GM19035 (cell line): ENCODE data around the gene PIH1D1.

Experiments used
- ATAC-seq: cut with Tn5 transposase; IDR thresholded peaks from one replicate; pipeline ENCODE4 v1.9.1; 2021; ENCODE audit not compliant: unreplicated experiment

Gene PIH1D1

DNA sequence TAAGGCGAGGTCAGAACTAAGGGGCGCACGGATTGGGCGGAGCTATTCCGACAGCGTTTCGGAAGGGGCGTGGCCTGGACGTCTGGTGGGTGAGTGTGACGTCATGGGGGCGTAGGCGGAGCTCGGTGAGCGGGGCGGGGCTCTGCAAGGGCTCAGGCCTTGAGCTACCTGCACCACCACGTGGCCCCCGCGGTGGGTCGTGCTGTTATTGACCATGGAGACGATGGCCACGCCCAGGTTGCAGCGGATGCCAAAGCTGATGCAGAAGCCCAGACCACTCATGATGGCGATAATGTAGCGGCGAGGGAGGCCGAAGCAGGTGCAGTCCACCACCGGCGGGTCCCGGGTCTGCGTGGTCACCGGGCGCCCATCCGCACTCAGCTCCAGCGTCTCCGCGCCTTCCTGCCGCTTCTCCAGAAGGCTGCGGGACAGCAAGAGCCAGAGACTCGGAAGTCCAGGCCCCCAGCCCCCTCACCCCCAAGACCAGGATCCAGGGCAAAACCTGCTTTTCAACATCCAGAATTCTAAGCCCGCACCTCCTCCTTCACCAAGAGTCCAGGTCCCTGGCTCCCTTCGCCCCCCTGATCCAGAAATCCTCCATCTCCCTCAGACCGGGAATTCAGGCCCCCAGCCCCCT lies 15.1 kb downstream of the PIH1D1 start:
- ATAC-seq, result no peak

DNA sequence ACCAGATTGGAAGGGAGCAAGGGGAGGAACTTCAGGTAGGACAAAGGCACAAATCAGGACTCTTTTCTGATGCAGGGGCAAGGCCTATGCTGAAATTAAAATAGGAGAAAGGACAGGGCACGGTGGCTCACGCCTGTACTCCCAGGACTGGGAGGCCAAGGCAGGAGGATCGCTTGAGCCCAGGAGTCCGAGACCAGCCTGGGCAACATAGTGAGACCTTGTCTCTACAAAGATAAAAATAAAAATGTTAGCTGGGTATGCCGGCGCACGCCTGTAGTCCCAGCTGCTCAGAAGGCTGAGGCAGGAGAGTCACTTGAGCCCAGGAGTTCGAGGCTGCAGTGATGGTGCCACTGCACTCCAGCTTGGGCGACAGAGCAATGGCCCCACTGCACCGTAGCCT lies 15.9 kb downstream of the PIH1D1 start:
- ATAC-seq, result no peak

GRCh38 chr19:49434907-49435583 lies 16.6 kb downstream of the PIH1D1 start:
- ATAC-seq, result no peak

DNA sequence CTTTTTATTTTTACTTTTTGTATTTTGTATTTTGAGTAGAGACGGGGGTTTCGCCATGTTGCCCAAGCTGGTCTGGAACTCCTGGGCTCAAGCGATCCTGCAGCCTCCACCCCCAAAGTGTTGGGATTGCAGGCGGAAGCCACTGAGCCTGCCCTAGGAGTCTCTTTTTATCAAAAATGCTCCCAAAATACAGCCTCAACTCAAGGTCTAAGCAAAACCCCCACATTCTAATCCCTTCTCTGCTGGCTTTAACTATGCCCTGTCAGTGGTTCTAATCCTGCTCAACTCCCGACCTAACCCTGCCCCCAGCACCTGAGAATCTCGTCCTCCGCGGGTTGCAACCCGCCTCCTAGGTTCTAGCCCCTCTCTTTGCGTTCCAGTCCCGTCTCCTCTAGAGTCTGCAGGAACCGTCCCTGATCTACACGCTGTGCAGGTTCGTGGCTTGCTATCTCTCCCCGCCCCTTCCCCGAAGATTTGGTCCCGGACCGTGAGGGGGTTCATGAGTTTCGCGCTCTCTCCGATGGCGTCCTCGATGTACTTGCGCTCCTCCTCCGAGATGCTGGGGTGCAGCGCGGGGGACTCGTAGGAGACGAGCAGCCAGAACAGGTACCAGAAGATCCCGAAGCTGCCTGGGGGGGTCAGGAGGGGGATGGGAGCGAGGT lies 18.2 kb downstream of the PIH1D1 start:
- no peak for ATAC-seq

DNA sequence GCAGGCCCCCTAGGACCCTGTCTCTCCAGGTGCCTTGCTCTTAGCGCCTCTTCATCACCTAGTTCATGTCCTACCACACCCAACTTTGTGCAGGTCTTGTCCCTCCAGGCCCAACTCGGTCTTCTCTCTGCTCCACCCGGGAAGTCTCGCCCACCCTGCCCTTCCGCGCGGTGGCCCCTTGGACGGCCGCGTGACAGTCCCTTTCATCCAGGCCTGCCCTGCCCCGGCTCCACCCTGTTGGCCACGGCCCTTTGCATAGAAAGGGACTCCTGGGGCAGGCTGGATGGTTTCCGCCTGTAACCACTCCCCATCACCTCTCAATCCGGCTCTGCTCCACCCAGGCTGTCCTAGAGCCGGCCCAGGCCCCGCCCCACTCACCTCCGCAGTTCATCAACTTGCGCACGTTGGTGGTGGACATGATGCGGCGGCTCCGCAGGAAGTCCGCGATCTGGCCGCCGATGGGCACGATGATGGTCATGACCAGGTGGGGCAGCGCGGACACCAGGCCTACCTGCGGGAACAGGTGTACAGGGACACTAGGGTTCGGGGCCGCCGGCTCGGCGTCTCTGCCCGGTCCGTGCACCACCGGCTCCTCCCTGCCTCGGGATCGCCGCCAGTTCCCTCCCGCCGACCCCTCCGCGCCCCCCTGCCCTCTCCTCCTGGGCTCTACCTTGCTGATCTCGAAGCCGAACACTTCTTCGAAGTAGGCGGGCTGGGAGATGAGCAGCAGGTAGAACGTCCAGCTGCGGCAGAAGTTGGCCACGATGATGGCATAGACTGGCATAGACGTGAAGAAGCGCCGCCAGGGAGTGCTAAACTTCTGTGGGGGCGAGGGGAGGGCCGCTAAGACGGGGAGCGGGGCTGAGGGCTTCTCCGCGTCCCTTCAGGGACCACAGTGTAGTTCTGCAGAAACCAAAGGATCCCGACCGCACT lies 19.2 kb downstream of the PIH1D1 start:
- ATAC-seq, result no peak

DNA sequence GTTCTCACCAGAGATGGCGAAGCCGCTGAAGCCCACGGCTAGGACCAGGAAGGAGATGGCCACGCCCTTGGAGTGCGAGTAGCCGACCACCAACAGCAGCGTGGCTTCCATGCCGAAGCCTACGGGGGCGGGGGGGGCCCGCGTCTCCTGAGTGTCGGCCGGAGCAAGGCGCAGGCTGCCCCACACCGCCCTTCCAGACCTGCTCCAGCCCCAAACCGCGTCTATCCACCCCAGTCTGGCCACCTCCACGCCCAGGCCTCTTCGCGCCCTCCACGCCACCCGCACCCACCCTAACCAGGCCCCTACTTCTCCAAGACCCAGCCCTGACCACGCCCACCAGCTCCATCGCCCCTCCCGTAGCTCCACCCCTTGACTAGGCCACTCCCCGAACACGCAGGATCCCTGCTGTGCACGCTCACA lies 20.3 kb downstream of the PIH1D1 start:
- no peak for ATAC-seq

DNA sequence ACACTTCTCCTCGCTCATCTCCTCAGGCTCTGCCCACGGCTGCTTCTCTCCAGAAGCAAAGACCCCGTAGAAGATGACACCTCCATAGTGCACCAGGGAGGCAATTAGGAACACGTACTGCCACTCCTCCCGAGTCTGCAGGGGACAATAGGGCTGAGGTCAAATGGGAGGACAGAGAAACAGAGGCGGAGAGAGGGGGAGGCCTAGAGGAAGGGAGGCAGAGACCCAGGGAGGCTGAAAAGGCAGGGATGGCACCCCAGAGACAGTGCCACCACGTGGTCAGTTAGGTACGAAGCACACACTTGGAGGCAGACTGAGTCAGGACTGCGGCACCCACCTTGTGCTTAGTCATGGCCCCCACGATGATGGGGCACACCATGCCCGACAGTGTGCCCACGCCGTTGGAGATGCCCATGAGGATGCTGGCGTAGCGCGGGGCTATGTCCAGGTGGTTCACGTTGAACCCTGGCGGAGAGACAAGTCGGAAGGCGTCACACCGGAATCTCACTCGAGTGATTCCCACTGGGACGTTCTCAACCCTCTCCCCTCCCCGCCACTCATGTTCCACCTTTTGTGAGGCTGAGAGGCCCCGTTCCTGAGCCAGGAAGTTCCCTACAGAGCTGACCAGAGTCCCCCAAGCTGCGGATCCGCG lies 20.8 kb downstream of the PIH1D1 start:
- no peak for ATAC-seq

- no peak for ATAC-seq
Observed at GRCh38 chr19:49430172-49430677, 21.4 kb downstream of the PIH1D1 start.

- no peak for ATAC-seq
Observed at GRCh38 chr19:49428547-49429451, 22.8 kb downstream of the PIH1D1 start.

DNA sequence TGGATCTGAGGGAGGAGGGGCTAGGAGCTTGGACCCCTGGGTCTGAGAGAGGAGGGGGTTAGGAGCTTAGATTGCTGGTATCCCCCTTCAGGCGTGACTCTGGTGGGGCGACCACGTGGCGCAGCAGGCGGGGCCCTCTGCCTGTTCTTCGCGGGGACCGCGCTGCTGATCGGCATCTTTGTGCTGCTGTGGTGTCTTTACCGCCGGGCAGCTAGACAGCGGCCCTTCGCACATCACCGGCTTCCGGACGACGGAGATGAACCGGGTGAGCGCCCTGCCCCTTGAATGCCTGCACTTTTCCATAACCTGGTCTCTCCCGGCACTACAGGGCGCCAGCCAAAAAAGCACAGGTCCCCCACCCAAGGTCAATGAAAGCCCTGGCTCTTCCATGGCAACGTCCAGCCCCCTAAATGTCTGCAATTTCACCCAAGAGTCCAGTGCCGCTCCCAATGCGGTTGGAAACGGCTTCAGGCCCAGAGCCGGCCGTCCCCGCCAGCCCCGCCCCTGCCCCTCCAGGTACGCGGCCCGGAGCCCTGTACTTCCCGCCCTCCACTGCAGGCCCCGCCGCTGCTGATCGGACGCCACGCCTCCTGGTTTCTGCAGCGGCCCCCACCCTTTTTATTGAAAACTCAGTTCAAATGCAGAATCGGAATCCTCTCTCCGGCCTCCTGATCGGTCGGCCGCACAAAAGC lies 23.6 kb downstream of the PIH1D1 start:
- ATAC-seq, result no peak

DNA sequence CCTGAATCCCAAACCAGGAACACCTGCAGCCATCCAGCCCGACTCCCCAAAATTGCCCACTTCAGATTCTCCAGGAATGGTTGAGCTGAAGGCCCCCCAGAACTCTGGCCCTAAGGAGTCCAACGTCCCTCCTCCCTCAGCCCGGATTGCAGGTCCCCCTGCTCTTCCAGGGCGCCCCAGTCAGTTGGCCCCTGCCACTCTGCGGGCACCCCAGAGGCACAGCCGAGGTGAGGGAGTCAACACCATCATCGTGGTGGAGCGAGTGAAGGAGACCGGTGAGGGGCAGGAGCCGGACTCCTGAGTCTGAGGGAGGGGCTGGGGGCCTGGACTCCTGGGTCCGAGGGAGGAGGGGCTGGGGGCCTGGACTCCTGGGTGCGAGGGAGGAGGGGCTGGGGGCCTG lies 24.3 kb downstream of the PIH1D1 start:
- no peak for ATAC-seq

DNA sequence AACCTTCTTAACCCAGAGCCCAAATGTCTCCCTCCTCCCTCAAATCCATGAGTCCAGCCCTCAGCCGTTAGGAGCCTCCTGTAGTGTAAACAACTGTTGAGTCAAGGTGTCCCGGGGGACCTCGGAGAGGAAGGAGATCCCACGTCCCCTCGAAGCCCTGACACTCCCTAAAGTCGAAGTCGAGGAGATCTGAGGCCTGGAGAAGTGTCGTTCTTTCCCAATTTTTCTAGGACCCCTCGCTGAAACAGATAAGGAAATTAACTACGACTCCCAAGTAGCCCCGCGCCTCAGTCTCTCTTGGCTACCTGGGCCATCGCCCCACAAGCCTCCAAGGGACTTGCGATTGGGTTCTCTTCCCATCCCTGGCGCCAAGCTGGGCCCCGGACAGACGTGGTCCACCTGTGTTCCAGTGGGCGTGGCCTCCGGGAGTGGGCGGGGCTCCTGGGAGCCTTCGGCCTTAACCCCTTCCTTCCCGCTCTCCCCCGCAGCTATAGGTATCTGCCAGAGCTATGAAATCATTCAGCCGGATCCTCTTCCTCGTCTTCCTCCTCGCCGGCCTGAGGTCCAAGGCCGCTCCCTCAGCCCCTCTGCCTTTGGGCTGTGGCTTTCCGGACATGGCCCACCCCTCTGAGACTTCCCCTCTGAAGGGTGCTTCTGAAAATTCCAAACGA lies 25.6 kb downstream of the PIH1D1 start:
- no peak for ATAC-seq

- no peak for ATAC-seq
Observed at GRCh38 chr19:49425178-49425577, 26.4 kb downstream of the PIH1D1 start, which contains the start of gene GFY. TSS of gene GFY (plus strand) at chr19:49425388. CDS start at chr19:49426431, 1,043 bp downstream.

DNA sequence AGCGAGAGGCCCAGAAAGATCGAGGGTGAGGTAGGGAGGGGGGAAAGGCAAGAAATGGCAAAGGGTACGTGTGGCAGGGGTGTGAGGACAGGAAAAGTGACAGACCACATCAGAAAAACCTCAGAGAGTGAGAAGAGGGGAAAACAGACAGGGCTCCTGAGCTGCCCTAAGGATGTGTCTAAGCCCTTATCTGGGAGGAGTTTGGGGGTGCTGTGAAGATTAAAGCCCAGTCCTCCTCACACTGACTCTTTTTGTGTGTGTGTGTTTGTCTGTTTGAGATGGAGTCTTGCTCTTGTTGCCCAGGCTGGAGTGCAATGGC lies 27.7 kb downstream of the PIH1D1 start:
- ATAC-seq, result no peak

- no peak for ATAC-seq
Observed at GRCh38 chr19:49423071-49423984, 28.3 kb downstream of the PIH1D1 start, which contains the start of gene PTH2. TSS of gene PTH2 (minus strand) at chr19:49423441. CDS start at chr19:49423339, 102 bp downstream.

GRCh38 chr19:49422407-49423070 lies 29.1 kb downstream of the PIH1D1 start:
- no peak for ATAC-seq

GRCh38 chr19:49421878-49422202 lies 29.8 kb downstream of the PIH1D1 start:
- no peak for ATAC-seq
